H1 (cell line): ENCODE measurements around the gene TP53I11. TPM values are rescaled to one million over a fixed set of nuclear protein-coding genes. Genes with fewer than 3 reads are reported as not detected.

Experiments used
- BACH1 ChIP-seq: IDR thresholded peaks from 2 replicates; pipeline ENCODE4 v1.6.1; 2012; ENCODE audit warnings: low read length, improper control_type of control experiment
- CTBP2 ChIP-seq: IDR thresholded peaks from 2 replicates; pipeline ENCODE4 v1.7.0; 2011; ENCODE audit warnings: borderline replicate concordance, mild to moderate bottlenecking, moderate library complexity, mixed read lengths, low read length; ENCODE audit not compliant: insufficient read depth, insufficient read length
- GTF2F1 ChIP-seq: IDR thresholded peaks from 2 replicates; pipeline ENCODE4 v1.6.1; 2012; ENCODE audit warnings: low read depth, low read length, improper control_type of control experiment, borderline replicate concordance
- JUN ChIP-seq: IDR thresholded peaks from 2 replicates; pipeline ENCODE4 v1.6.1; 2011; ENCODE audit warnings: low read depth, mild to moderate bottlenecking, improper control_type of control experiment, low read length
- PHF8 ChIP-seq: fragments of 200-600 bp; sonication (generic); conservative IDR thresholded peaks from 2 replicates; pipeline ENCODE4 v1.7.1; 2012; ENCODE audit warnings: low read depth, mild to moderate bottlenecking, inconsistent platforms, low read length, moderate library complexity
- SIX5 ChIP-seq: IDR thresholded peaks from 2 replicates; pipeline ENCODE4 v1.6.1; 2011; ENCODE audit warnings: mild to moderate bottlenecking, low read depth, low read length
- polyA plus RNA-seq, 7 experiments: library from polyadenylated mRNA; depleted of rRNA in 3 of 7; stranded (reverse) in 5 of 7; unstranded in 2 of 7; fragments of >200 nt in 5 of 7; fragments of 200-250 nt in 2 of 7; gene quantifications; 1 replicate in 5 of 7; 2 replicates in 1 of 7; 4 replicates in 1 of 7; pipeline versions ENCODE4 v1.2.1 to v1.2.3, GENCODE V29; 2011 to 2013; ENCODE audit warnings: missing spikeins in 2 of 7, mixed read lengths in 2 of 7
- total RNA-seq: library from RNA; stranded (reverse); fragmentation: NEBNext Ultra II Directional; extraction: Animal tissue kit (Norgen Biotek cat#: 25700); gene quantifications from 2 replicates; pipeline ENCODE4 v1.2.1, GENCODE V29; 2021

Gene TP53I11
- total and polyA plus RNA-seq, 2 of the 8 experiments (the other 6 are each of a cell fraction or from before 2014, with no cell fraction given), result 34.0 to 46.3 TPM

DNA sequence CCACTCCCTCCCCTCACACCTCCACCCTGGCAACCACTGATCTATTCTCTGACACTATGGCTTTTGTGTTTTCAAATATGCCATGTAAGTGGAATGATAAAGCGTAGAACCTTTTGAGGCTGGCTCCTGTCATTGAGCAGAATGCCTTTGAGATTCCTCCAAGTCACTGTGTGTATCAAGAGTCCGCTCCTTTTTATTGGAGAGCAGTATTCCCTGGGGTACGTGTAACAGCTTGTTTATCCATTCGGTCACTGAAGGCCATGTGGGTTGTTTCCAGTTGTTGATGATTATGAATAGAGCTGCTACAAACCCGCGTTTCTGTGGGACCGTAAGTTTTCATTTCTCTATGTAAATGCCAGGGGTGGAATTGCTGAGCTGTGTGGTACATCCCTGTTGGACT is 10.3 kb downstream of the TP53I11 start (continued):
- TF ChIP-seq BACH1 (no peak), GTF2F1 (no peak), PHF8 (no peak), SIX5 (no peak), JUN (no peak), CTBP2 (no peak)
